Measurements from ENCODE around the gene CELF2. TPM values are rescaled to one million over a fixed set of nuclear protein-coding genes. Genes with fewer than 3 reads are reported as not detected.
A peak's percentile ranks its signal among the peaks of the same experiment; 100 is the strongest.
"Not testable (repeated sequence)": the region's sequence is repeated elsewhere in the genome, so short reads cannot be mapped to it uniquely, and the experiment has no call there.

The CELF2 gene
- 10 to 100 TPM; 70.6 to 80.6 TPM for total RNA-seq
- long read RNA-seq, donor 1, partial matches to known transcripts = 6 of 46 reads
- long read RNA-seq, donor 1, other reads (novel, unspliced or antisense) = 40 of 46 reads
- long read RNA-seq, donor 2, full-length matches to known transcripts = 2 of 70 reads
- long read RNA-seq, donor 2, partial matches to known transcripts = 21 of 70 reads
- long read RNA-seq, donor 2, other reads (novel, unspliced or antisense) = 47 of 70 reads

- intact Hi-C loops (cut with DNase I) = no loop called here
- peak; percentile 84 for DNase-seq (ENCODE audit: low spot score)
Measured at GRCh38 chr10:11017570-11018431, at the start of gene CELF2. CELF2 (plus strand) TSS chr10:11017872; CDS start chr10:11018090, 218 bp downstream.

- intact Hi-C loops (cut with DNase I) = no loop called here
Measured at GRCh38 chr10:10968257-10968588, 49.4 kb upstream of the CELF2 start.

DNA sequence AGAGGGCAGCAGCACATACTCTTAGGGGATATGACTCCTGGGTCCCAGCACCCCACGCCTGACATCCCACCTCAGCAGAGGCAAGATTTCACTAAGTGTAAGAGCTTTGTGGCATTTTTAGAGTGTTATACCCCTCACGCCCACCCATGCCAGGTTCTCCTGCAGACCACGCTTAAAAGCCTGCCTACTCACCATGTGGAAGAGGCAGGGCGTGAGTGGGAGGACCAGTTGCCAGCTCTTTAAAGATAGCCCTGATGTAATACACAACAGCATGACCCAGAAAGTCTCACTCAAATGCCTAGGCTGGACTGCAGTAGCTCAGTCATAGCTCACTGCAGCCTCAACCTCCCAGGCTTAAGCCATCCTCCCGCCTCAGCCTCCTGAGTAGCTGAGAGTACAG, 44.4 kb upstream of the CELF2 start:
- no peak for DNase-seq (ENCODE audit: low spot score)
- intact Hi-C loops (cut with DNase I) = no loop called here

More at GRCh38 chr10:10968257-10968588, 49.4 kb upstream of the CELF2 start:
- no peak for DNase-seq (ENCODE audit: low spot score)

DNA sequence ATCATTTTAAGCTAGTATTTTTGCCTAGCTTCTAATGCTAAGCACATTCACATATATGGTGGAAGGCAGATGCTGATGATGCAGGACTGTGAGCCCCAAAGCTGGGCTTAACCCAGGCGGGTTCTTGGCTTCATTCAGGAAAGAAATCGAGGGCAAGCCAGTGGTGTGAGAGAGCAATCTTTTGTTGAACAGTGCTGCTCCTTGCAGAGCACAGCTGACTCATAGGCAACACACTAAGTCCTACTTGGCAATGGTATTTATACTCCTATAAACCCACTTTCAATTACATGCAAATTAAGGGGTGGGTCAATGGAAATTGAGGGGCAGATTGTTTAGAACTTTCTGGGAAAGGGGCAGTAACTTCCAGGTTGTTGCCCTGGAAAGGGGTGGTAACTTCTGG, 42.0 kb upstream of the CELF2 start:
- intact Hi-C loops (cut with DNase I) = no loop called here
- DNase-seq (ENCODE audit: low spot score) = no peak

DNA sequence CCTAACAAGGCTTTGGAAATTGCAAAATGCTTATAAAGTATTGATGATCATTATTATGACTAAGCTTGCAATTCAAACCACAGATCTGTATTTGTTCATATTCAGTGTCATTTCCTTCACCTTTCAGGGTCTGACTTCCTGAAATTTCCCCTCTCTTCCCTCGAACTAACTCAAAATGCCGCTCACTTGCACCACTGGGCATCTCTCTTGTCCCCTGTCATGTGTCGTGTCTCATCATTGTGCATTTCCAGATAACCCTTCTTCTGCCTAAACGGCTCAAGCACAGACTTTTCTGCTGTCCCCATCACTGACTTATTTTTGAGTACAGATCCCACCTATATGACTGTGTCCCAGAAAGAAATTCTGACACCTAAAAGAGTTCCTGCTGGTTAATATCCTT, 41.0 kb upstream of the CELF2 start:
- DNase-seq (ENCODE audit: low spot score) = no peak
- intact Hi-C loops (cut with DNase I) = no loop called here

DNA sequence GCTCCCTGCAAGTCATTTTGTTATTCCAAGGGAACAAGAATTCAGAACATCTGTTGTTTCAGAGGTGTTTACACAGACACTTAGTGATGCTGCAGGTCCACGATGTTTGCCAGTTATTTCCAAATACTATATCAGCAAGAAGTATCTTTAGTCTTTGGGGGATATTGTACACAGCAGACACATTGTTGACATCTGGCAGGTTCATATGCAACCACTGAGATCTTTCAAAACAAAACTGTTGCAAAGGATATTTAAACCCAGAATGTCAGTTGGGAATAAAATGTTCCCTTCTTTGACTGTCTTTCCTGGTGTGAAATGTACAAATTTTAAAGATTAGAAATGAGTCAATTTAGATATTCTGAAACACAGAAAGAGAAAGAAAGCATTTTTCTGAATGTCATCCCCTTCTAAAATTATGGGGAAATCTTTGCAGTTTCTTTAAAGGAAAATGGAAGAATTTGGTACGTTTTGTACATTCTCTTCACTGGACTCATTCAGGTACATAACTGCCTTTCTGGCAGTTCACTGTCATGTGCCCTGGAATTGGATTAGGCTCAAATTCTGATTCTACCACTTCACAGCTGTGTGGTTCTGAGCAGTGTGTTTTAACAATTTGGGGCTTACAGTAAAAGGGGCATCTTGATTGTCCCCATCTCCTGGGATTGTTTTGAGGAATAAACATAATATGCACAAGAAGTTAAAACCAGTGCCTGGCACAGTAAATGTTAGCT, 40.3 kb upstream of the CELF2 start:
- intact Hi-C loops (cut with DNase I) = no loop called here
- no peak for DNase-seq (ENCODE audit: low spot score)

- intact Hi-C loops (cut with DNase I) = no loop called here
Measured at GRCh38 chr10:10977978-10978377, 39.7 kb upstream of the CELF2 start.

GRCh38 chr10:10985361-10985760, 32.3 kb upstream of the CELF2 start:
- intact Hi-C loops (cut with DNase I) = no loop called here
- no peak for DNase-seq (ENCODE audit: low spot score)

More at GRCh38 chr10:10977978-10978377, 39.7 kb upstream of the CELF2 start:
- DNase-seq (ENCODE audit: low spot score) = no peak

- intact Hi-C loops (cut with DNase I) = no loop called here
- DNase-seq (ENCODE audit: low spot score) = no peak
Measured at GRCh38 chr10:10986606-10987005, 31.1 kb upstream of the CELF2 start.

- intact Hi-C loops (cut with DNase I) = no loop called here
- no peak for DNase-seq (ENCODE audit: low spot score)
Measured at GRCh38 chr10:10987111-10987510, 30.6 kb upstream of the CELF2 start.

DNA sequence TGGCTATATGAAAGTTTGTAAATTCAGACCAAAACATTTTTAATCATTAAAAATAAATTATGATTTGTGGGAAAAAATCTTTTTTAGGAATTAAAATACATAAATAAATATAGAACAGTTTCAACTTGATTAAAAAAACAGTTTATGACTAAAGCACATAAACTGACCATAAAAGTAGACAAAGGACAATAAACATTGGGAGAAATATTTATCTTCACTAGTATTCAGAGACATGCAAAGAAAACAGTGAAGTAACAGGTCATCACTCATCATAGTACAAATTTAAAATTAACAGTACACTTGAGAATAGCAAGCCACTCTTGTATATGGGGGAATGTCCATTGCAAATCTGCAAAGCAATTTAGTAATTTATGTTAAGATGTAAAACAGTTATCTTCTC, 28.0 kb upstream of the CELF2 start:
- DNase-seq (ENCODE audit: low spot score) = no peak
- intact Hi-C loops (cut with DNase I) = no loop called here

DNA sequence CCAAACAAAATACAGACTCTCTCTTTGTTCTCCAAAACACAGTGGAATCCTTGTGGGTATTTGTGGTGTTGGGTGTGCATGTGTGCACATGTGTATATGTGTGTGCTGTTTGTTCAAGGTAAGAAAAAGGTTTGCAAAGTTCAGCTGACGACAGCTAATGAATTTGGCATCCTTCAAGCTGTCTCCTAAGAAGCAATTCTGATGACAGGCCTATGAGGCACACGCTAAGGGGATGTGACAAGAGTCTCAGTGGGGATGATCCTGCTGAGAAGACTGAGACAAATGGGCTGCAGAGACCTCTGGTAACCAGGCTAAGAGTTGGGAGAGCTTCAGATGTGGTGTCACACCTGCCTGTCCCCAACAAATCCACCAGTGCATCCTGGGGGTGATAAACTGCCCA, 26.5 kb upstream of the CELF2 start:
- intact Hi-C loops (cut with DNase I) = no loop called here
- no peak for DNase-seq (ENCODE audit: low spot score)

DNA sequence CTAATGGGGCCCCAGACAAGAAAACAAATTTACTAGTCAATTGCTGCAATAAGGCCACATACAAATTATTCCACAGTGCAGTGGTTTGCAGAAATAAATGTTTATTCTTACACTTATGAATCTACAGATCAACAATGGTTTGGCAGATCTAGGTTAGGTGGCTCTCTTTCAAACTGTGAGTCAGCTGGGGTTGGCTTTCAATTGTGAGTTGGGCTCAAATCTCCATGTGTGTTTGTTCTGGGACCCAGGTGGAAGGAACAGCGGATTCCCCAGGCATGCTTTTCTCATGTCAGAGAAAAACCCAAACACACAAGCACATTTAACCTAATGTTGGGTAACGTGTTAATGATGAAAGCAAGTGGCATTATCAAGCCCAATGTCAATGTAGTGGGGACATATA, 25.6 kb upstream of the CELF2 start:
- DNase-seq (ENCODE audit: low spot score) = no peak
- intact Hi-C loops (cut with DNase I) = no loop called here

- DNase-seq (ENCODE audit: low spot score) = no peak
- intact Hi-C loops (cut with DNase I) = no loop called here
Measured at GRCh38 chr10:10992961-10993714, 24.5 kb upstream of the CELF2 start.

GRCh38 chr10:10993785-10994184, 23.9 kb upstream of the CELF2 start:
- DNase-seq (ENCODE audit: low spot score) = no peak
- intact Hi-C loops (cut with DNase I) = no loop called here

- intact Hi-C loops (cut with DNase I) = no loop called here
- no peak for DNase-seq (ENCODE audit: low spot score)
Measured at GRCh38 chr10:10994360-10994759, 23.3 kb upstream of the CELF2 start.

DNA sequence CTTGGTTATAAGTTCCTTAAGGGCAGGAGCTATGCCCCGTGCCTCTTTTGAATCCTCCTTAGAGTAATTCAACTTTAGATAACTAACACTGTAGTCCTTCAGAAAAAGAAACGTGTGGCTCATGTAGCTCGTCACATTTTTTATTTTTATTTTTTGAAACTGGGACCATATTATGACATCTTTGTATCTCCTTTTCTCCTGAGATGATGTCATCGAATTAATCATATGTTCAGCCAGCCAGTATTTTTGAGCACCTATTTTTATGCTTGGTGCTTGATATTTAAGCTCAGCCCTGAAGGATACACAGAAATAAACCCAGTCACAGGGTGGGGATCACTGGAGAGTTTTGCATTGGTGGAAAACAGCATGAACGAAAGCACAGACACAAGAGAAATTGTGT, 22.6 kb upstream of the CELF2 start:
- intact Hi-C loops (cut with DNase I) = no loop called here
- no peak for DNase-seq (ENCODE audit: low spot score)

GRCh38 chr10:10996966-10997620, 20.6 kb upstream of the CELF2 start:
- no peak for DNase-seq (ENCODE audit: low spot score)
- intact Hi-C loops (cut with DNase I) = no loop called here

DNA sequence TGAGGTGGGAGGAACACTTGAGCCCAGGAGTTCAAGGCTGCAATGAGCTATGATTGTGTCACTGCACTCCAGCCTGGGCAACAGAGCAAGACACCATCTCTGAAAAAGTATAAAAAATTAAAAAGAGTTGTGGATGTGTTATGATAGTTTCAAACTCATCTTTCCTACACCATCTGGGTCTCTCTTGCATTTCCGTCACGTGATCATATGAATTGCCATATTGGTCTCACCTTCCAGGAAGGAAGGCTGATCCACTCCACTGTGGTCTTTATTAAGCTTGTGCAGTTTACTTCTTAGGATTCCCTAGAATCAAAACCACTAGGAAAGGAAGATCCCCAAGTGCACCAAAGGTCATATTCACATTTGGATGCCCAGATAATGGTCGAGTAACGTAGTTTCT, 18.2 kb upstream of the CELF2 start:
- DNase-seq (ENCODE audit: low spot score); intact Hi-C loops (cut with DNase I): not testable (repeated sequence)

All from posterior vena cava (tissue), 2 donors.